OCI-M2 (cell line): ENCODE data around the gene SNTG2.
"Not testable (repeated sequence)": the region's sequence is repeated elsewhere in the genome, so short reads cannot be mapped to it uniquely, and the experiment has no call there.

Experiments used
- DNase-seq: peaks from one replicate; lab custom pipeline; 2025; ENCODE audit not compliant: unreplicated experiment; lab: John Stamatoyannopoulos, UW

Gene SNTG2

DNA sequence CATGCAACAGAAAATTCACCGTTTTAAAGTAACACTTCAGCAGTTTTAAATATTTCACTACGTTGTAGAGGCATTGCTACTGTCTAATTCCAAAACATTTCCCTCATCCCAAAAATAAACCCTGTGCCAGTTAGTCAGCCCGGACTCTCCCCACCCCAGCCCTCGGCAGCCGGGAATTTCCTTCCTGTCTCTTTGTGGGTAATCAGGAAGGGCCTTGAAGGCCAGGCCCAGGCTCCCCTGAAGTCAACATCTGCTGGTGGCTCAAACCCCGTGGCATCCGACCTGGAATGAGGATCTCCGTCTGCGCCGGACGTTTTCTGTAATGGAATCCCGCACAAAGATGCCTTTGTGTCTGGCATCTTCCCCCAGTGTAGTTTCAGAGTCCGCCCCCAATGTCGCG lies 219.6 kb downstream of the SNTG2 start:
- no peak for DNase-seq

DNA sequence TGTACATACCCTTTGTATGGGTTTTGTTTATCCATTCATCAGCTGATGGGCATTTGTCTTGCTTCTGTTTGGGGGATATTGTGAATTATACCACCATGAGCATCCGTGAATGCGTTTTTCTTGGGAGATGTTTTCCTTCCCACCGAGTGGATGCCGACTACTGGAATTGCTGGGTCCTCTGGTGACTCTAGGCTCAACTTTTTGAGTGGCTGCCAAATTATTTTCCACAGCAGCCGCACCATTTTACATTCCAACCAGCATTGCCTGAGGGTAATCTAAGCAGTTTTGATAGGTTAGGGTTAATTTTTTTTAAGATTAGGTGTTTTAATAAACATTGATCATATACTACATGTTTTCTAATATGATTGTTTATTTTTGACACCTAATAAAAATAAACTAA lies 220.1 kb downstream of the SNTG2 start:
- DNase-seq: no peak

DNA sequence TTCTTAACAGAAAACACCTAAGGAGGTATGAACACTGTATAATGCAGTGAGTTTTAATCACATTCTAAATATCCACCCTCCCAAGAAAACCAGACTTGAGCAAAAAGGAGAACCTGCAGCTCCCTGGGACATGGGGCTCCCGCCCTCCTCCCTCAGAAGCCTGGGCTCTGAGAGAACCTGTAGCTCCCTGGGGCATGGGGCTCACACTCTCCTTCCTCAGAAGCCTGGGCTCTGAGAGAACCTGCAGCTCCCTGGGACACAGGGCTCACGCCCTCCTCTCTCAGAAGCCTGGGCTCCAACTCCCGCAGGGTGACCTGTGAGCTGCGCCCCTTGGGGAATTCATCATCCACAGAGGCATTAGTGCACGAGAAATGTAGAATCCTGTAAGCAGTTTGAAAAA lies 222.9 kb downstream of the SNTG2 start:
- DNase-seq: no peak

DNA sequence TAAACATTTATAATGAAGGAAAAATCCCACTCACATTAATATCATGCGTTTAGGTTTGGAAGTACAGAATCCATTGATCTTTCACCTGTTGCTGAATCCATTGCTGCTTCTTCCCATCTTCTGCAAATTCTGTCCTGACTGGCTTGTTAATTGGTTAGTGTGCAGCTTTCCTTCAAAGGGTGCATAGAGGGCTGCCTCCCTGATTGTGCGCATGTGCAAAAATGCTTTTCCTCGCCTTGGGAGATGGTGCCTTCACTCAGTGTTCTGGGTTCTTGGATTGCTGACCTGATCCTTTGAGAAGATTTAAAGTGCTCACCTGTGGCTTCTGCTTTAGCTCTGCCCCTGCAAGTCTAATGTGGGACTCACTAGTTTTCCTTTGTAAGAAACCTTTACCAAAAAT lies 231.2 kb downstream of the SNTG2 start:
- no peak for DNase-seq

DNA sequence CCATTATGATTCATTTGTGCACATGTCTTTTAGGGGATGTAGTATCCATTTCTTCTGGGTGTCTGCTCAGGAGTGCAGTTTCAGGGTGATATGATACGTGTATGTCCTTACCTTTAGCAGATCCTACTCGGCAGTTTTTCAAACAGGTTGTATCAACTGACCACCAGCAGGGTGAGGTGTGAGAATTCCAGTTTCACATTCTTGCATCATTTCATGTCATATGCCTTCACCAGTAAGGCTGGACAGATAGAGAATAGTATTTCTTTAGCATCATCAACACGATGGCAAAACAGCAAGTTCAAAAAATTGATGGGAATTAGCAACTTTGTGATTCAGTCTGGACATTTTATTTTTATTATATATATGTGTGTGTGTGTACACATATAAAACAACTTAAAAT lies 232.7 kb downstream of the SNTG2 start:
- no peak for DNase-seq

DNA sequence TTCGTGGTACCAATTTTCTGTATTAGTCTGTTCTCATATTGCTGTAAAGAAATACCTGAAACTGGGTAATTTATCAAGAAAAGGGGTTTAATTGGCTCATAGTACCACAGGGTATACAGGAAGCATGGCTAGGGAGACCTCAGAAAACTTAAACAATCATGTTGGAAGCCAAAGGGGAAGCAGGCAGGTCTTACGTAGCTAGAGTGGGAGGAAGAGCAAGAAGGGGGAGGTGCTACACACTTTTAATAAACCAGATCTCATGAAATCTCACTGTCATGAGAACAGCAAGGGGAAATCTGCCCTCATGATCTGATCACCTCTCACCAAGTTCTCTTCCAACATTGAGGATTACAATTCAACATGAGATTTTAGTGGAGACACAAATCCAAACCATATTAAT lies 235.8 kb downstream of the SNTG2 start:
- no peak for DNase-seq

DNA sequence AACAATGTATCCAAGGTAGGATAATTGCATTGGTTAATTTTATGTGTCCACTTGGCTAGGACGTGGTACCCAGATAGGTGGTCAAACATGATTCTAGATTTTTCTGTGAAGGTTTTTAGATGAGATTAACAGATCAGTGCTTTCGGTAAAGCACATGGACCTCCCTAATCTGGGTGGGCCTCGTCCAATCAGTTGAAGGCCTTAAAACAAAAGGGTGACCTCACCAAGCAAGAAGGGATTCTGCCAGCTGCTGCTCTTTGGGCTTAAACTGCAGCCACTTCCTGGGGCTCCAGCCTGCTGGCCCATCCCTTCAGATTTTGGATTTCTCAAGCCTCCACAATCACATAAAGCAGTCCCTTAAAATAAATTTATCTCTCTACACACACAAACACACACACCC lies 236.5 kb downstream of the SNTG2 start:
- no peak for DNase-seq

DNA sequence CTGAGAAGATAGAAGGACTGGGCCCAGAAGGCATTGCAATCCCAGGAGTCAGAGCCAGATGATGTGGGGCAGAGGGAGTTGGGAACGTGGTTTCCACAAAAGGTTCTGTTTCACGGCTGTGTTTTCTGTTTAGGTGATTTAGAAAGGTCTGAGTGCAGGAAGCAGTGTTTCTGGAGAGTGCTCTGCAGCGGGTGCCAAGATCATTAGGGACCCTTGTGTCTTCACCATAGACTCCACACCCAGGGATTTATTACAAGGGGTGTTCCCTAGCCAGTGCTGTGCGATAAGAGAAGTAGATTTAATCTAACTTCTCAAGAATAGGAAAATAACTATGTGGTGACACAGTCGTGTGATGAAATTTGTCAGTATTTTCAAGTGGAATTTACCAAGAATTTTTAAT lies 241.5 kb downstream of the SNTG2 start:
- no peak for DNase-seq

DNA sequence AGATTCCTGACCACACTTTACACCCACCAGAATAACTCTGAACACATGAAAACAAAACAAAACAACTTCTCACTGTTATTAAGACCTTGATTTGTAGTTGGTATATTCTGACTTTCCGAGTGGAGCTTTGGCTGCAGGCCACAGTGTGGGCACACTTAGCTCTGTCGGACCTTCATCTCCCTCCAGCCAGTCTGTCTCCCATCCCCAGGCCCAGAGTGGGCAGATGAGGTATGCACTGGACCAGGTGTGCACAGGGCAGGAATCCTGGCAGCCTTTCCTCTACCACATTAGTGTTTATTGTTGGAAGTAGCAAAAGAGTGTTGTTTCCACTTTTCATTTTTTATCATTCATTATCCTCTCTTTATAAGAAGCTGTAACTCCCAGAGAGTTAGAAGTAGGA lies 243.2 kb downstream of the SNTG2 start:
- DNase-seq: no peak

DNA sequence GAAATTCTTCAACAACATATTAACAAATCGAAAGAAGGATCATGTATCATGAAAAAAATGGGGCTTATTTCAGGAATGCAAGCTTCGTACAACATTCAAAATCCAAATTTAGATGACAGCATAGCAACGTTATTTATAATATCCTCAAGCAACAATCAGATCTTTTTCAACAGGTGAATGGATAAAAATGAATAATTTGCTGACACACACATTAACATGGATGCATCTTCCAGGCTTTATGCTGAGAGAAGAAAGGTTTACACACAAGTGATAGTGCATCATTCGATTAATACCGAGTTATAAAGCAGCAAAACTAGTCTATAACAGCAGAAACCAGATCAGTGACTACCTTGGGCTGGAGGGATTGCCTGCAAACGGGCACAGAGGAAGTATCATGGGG lies 253.1 kb downstream of the SNTG2 start:
- no peak for DNase-seq

DNA sequence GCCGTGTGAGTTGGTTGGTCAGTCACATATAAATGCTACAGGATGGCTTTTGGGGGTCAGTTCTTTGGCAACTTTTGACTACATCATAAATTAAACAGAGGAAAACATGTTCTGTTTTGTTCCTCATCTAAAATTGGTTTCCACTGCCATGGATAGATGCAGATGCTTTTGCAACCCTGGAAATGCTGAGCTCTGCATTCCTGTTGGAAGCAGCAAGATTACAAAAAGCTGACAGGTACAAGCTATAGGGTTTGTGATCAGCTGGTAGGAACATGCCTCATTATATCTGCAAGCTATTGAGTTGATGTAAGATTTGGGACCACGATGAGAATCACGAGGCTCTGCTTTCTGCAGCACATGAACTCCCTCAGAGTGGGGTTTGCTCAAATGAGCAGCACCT lies 255.2 kb downstream of the SNTG2 start:
- no peak for DNase-seq

DNA sequence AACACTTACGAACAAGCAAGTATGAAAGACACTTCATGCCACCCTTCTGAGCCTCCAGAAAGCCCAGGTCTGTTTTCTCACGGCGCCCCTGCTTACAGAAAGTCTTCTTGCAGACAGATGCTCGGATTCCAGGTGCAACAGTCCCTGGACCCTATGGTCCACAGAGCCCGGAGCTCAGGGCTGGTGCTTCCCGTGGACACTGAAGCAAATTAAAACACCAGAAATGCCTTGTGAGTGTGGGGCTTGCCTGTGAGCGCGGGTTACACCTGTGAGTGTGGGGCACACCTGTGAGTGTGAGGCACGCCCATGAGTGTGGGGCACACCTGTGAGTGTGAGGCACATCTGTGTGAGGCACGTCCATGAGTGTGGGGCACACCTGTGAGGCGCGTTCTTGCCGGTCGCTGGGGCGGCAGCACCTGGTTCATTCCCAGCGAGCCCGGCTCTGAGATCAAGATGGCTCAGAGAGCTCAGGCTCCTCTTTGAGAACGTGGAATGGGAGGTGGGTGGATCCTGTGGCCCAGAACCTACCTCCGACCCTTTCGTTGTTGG lies 257.4 kb downstream of the SNTG2 start:
- DNase-seq: no peak

DNA sequence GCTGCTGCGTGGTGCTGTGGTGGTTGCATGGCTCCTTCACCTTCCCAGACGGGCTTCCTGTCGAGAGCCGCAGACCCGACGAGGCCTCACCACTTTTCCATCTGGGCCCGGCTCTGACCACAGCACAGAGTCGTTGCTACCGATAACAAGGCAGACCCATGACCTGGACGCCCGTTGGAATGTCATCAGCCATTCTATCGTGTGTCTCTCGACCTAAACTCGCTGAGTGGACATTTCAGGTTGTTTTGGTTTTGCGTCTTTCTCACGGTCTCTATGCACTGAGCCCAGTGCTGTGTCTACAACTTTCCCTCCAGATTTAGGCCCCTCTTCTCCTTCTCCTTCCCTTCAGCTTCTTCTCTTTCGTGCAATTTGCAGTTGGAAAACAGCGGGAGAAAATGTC lies 257.9 kb downstream of the SNTG2 start:
- DNase-seq: no peak

DNA sequence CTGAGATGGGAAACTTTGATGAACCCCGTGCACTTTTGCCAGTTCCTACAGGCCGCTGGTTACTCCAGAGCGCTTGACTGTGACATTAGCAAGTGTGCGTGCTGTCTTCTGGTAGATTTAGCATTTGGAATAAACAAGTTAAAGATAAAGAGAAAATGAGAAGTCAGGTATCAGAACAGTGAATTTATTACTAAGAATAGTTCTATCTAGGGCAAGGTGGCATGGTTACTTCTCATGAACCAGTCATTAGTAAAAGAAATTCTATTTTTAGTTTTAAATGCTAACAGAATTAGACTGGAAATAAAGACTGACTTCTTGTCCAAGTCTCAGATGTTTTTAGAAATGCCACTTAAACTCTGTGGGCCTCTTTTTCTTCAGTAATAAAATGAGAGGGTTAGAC lies 258.6 kb downstream of the SNTG2 start:
- no peak for DNase-seq

DNA sequence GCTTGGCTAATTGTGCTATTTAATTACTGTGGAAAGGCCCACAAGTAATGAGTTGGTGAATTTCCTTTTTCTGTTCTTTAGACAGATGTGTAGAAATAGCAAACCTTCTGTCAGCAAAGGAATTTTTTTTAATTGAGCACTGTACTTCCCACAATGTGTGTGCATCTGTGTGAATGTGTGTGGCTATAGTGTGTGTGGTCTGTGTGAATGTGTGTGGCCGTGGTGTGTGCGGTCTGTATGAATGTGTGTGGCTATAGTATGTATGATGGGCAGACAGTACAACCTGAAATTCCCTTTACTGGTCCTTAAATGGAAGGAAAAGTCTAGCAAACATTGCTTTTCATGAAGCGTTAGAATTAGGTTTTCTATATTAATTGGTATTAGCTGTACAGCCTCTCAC lies 259.1 kb downstream of the SNTG2 start:
- DNase-seq: no peak

DNA sequence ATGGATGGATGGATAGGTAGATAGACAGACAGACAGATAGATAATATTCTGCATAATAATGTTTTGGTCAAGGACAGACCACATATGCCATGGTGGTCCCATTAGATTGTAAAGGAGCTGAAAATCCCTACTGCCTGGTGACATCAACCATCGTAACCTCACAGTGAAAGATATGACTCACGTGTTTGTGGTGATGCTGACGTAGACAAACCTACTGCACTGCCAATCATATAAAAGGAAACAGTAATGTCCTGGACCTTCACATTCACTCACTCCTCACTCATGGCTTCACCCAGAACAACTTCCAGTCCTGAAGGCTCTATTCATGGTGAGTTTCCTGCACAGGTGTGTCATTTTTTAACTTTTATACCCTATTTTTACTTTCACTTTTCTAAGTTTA lies 259.7 kb downstream of the SNTG2 start:
- DNase-seq: no peak

DNA sequence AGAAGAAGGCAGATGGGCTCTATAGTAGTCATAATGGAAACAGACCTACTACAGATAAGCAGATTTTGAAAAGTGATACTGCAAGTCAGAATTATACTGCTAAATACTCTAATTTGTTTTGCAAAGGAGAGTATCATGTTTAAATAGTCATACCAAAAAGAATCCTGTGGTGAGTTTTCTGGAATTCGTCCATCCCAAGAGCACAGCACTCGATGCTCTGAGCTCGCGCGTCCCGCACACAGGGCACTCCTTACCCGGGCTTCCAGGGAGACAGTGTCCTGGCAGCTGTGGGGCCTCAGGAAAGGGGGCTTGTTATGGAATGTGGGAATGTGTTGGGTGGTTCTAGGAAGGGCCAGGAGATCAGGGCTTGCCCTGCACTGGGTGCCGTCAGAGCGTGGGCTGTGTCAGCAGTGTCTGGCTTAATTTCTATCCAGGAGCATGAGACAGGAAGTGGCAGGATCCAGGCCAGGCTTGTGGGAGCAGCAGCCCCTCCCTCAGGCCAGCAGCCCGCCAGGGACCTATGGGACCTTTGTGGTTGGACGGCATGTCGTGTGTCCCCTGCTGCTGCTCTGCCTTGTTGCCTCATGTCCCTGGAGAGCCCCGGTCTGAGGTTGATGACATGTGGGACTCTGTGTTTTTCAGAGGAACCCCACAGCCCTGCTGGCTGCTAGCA lies 269.4 kb downstream of the SNTG2 start:
- DNase-seq: no peak

DNA sequence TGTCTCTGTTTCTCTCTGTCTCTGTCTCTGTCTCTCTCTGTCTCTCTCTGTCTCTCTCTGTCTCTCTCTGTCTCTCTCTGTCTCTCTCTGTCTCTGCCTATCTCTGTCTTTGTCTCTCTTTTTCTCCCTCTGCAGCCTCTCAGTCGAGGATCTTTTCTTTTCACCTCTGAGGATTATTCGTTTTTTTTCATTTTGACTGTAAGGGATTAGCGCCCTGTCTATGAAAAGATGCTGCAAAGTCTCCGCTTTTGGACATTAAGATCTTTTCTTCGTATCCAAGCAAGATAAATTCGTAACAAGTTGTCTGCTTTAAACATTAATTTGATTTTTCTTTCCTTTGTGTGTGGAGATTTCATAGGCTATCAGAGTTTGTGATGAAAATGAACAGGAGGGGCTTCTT lies 271.4 kb downstream of the SNTG2 start:
- DNase-seq: no peak

DNA sequence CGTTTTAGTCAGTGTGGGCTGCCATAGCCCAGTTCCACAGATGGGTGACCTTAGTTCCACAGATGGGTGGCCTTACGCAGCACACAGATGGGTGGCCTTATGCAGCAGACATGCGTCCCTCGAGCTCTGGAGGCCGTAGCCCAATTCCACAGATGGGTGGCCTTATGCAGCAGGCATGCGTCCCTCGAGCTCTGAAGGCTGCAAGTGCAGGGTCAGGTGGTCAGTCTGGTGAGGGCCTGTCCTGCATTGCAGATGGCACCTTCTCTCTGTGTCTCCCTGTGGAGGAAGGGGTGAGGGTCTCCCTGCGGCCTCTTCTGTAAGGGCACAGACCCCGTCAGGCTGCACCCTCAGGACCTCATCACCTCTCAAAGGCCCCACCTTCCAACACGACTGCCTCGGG lies 273.1 kb downstream of the SNTG2 start:
- DNase-seq: no peak

DNA sequence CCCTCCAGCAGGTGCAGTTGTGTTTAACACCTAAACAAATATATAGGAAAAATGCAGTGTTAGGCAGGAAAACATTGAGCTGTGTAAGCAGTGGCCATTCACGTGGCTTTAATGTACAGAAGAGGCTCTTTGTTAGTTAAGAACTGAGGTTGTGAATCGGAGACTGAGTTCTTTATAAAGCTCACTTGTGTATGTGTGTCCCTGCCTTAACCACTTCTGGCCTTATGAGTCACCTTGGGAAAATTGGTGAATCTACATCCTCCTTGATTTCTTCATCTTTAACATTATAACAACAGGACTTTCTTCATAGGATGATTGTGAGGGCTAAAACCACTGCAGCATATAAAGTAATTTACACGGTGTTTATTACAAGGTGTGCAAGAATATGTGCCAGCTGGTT lies 274.3 kb downstream of the SNTG2 start:
- DNase-seq: no peak

DNA sequence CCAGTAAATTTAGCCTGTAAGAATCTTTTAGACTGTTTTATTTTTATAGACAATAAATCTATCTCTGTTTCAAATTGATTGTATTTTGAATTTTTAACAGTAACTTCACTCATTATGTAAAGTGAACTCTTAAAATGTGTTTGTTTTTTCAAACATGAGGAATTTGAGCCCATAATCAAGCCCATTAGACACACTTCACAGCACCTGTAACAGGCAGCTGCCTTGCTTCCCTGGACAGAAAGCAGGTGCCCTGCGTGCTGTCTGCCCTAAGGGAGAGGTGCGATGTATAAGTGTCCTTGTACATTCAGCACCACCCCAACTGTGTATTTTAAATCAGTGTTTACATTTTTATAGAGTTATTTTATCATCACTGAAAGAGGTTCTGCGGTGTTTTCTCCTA lies 276.1 kb downstream of the SNTG2 start:
- no peak for DNase-seq

DNA sequence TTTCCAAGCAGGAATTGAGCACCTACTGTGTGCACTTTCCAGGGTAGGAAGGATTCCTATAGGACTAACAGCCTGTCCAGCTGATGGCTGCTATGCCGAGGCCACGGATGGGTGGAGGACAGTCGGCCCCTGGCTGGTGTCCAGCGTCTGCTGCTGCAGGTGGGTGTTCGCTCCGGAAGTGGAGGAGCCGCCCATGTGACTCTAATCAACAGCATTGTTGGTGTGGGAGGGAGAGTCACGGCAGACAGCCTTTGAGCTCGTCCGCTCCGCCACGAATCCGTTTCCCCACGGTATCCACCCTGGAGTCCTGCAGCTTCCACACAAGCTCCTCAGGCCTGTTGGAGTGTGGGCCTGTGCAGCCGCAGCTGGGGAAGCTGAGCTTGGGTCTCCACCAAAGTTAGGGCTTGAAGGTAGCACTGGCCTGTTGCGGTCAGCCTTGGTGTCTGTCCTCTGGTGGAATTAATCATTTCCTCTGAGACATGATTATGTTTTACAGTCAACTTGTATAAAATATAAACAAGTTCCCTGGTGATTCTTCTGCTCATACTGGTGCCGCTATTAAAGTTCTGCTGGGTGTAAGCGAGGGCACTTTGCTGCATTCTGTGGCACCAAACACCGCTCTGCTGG lies 276.7 kb downstream of the SNTG2 start:
- DNase-seq: no peak

DNA sequence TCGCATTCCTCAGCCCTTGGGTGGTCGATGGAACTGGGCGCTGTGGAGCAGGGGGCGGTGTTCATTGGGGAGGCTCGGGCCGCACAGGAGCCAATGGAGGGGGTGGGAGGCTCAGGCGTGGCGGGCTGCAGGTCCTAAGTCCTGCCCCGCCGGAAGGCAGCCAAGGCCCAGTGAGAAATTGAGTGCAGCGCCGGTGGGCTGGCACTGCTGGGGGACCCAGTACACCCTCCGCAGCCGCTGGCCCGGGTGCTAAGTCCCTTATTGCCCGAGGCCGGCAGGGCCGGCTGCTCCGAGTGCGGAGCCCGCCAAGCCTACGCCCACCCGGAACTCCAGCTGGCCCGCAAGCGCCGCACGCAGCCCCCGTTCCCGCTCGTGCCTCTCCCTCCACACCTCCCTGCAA lies 278.9 kb downstream of the SNTG2 start:
- DNase-seq: not testable (repeated sequence)
